ENCODE data around the gene C1orf50.

Gene C1orf50

GRCh38 chr1:42761567-42761966 is 5.5 kb upstream of the C1orf50 start:
- Histone ChIP-seq H3K9ac (ENCODE audit: low read depth, low read length) (no peak overlapping the region), H3K9me3 (ENCODE audit: control insufficient read depth, insufficient read depth, low read length) (no peaks in the 10 kb centered on the region), H3K36me3 (ENCODE audit: insufficient read depth, low read length) (peaks cover 7% of the 10 kb centered on the region), H3K4me1 (ENCODE audit: insufficient read depth, low read length) (peaks cover 6% of the 10 kb centered on the region)

- H3K4me1 ChIP-seq (ENCODE audit: insufficient read depth, low read length), result peaks cover 6% of the 10 kb centered on the region
- no peak overlapping the region for H3K9ac ChIP-seq (ENCODE audit: low read depth, low read length)
- H3K36me3 ChIP-seq (ENCODE audit: insufficient read depth, low read length), result peaks cover 7% of the 10 kb centered on the region
- H3K9me3 ChIP-seq (ENCODE audit: control insufficient read depth, insufficient read depth, low read length), result no peaks in the 10 kb centered on the region
Observed at GRCh38 chr1:42762269-42762668, 4.8 kb upstream of the C1orf50 start.

GRCh38 chr1:42765269-42765668 is 1.8 kb upstream of the C1orf50 start:
- H3K4me1 ChIP-seq (ENCODE audit: insufficient read depth, low read length), result peaks cover 10% of the 10 kb centered on the region
- no peaks in the 10 kb centered on the region for H3K36me3 ChIP-seq (ENCODE audit: insufficient read depth, low read length)
- H3K9me3 ChIP-seq (ENCODE audit: control insufficient read depth, insufficient read depth, low read length), result no peaks in the 10 kb centered on the region
- H3K9ac ChIP-seq (ENCODE audit: low read depth, low read length), result peak overlapping the region; percentile 95

- H3K9ac ChIP-seq (ENCODE audit: low read depth, low read length), result peak overlapping the region; percentile 95
- no peaks in the 10 kb centered on the region for H3K9me3 ChIP-seq (ENCODE audit: control insufficient read depth, insufficient read depth, low read length)
- H3K4me1 ChIP-seq (ENCODE audit: insufficient read depth, low read length), result peaks cover 10% of the 10 kb centered on the region
- H3K36me3 ChIP-seq (ENCODE audit: insufficient read depth, low read length), result no peaks in the 10 kb centered on the region
Observed at GRCh38 chr1:42765832-42766740, 963 bp upstream of the C1orf50 start.

GRCh38 chr1:42767510-42768000 is 506 bp downstream of the C1orf50 start:
- H3K9ac ChIP-seq (ENCODE audit: low read depth, low read length), result peak overlapping the region; percentile 95
- no peaks in the 10 kb centered on the region for H3K36me3 ChIP-seq (ENCODE audit: insufficient read depth, low read length)
- H3K9me3 ChIP-seq (ENCODE audit: control insufficient read depth, insufficient read depth, low read length), result no peaks in the 10 kb centered on the region
- peaks cover 10% of the 10 kb centered on the region for H3K4me1 ChIP-seq (ENCODE audit: insufficient read depth, low read length)

GRCh38 chr1:42768172-42768571 is 1.1 kb downstream of the C1orf50 start:
- no peaks in the 10 kb centered on the region for H3K36me3 ChIP-seq (ENCODE audit: insufficient read depth, low read length)
- peaks cover 10% of the 10 kb centered on the region for H3K4me1 ChIP-seq (ENCODE audit: insufficient read depth, low read length)
- H3K9me3 ChIP-seq (ENCODE audit: control insufficient read depth, insufficient read depth, low read length), result no peaks in the 10 kb centered on the region
- H3K9ac ChIP-seq (ENCODE audit: low read depth, low read length), result peak overlapping the region; percentile 95

GRCh38 chr1:42769811-42770210 is 2.8 kb downstream of the C1orf50 start:
- peaks cover 5% of the 10 kb centered on the region for H3K4me1 ChIP-seq (ENCODE audit: insufficient read depth, low read length)
- no peaks in the 10 kb centered on the region for H3K9me3 ChIP-seq (ENCODE audit: control insufficient read depth, insufficient read depth, low read length)
- H3K36me3 ChIP-seq (ENCODE audit: insufficient read depth, low read length), result no peaks in the 10 kb centered on the region
- no peak overlapping the region for H3K9ac ChIP-seq (ENCODE audit: low read depth, low read length)

GRCh38 chr1:42773420-42773819 is 6.4 kb downstream of the C1orf50 start:
- Histone ChIP-seq H3K9me3 (ENCODE audit: control insufficient read depth, insufficient read depth, low read length) (no peaks in the 10 kb centered on the region), H3K36me3 (ENCODE audit: insufficient read depth, low read length) (peaks cover 9% of the 10 kb centered on the region), H3K9ac (ENCODE audit: low read depth, low read length) (no peak overlapping the region), H3K4me1 (ENCODE audit: insufficient read depth, low read length) (no peaks in the 10 kb centered on the region)

- no peak overlapping the region for H3K9ac ChIP-seq (ENCODE audit: low read depth, low read length)
- H3K4me1 ChIP-seq (ENCODE audit: insufficient read depth, low read length), result no peaks in the 10 kb centered on the region
- peaks cover 13% of the 10 kb centered on the region for H3K36me3 ChIP-seq (ENCODE audit: insufficient read depth, low read length)
- H3K9me3 ChIP-seq (ENCODE audit: control insufficient read depth, insufficient read depth, low read length), result no peaks in the 10 kb centered on the region
Observed at GRCh38 chr1:42774928-42775526, 8.0 kb downstream of the C1orf50 start.

- Histone ChIP-seq H3K9me3 (ENCODE audit: control insufficient read depth, insufficient read depth, low read length) (no peaks in the 10 kb centered on the region), H3K4me1 (ENCODE audit: insufficient read depth, low read length) (no peaks in the 10 kb centered on the region), H3K36me3 (ENCODE audit: insufficient read depth, low read length) (peaks cover 19% of the 10 kb centered on the region), H3K9ac (ENCODE audit: low read depth, low read length) (no peak overlapping the region)
Observed at GRCh38 chr1:42776502-42776901, 9.5 kb downstream of the C1orf50 start.

- no peak overlapping the region for H3K9ac ChIP-seq (ENCODE audit: low read depth, low read length)
- H3K36me3 ChIP-seq (ENCODE audit: insufficient read depth, low read length), result peaks cover 19% of the 10 kb centered on the region
- no peaks in the 10 kb centered on the region for H3K9me3 ChIP-seq (ENCODE audit: control insufficient read depth, insufficient read depth, low read length)
- no peaks in the 10 kb centered on the region for H3K4me1 ChIP-seq (ENCODE audit: insufficient read depth, low read length)
Observed at GRCh38 chr1:42777852-42778251, 10.8 kb downstream of the C1orf50 start.

GRCh38 chr1:42779725-42780124 is 12.7 kb downstream of the C1orf50 start:
- H3K9ac ChIP-seq (ENCODE audit: low read depth, low read length), result no peak overlapping the region
- H3K4me1 ChIP-seq (ENCODE audit: insufficient read depth, low read length), result no peaks in the 10 kb centered on the region
- H3K36me3 ChIP-seq (ENCODE audit: insufficient read depth, low read length), result peaks cover 24% of the 10 kb centered on the region
- no peaks in the 10 kb centered on the region for H3K9me3 ChIP-seq (ENCODE audit: control insufficient read depth, insufficient read depth, low read length)

- no peaks in the 10 kb centered on the region for H3K9me3 ChIP-seq (ENCODE audit: control insufficient read depth, insufficient read depth, low read length)
- H3K4me1 ChIP-seq (ENCODE audit: insufficient read depth, low read length), result no peaks in the 10 kb centered on the region
- peaks cover 24% of the 10 kb centered on the region for H3K36me3 ChIP-seq (ENCODE audit: insufficient read depth, low read length)
- no peak overlapping the region for H3K9ac ChIP-seq (ENCODE audit: low read depth, low read length)
Observed at GRCh38 chr1:42780176-42780575, 13.1 kb downstream of the C1orf50 start.

- H3K9me3 ChIP-seq (ENCODE audit: control insufficient read depth, insufficient read depth, low read length), result no peaks in the 10 kb centered on the region
- no peaks in the 10 kb centered on the region for H3K4me1 ChIP-seq (ENCODE audit: insufficient read depth, low read length)
- peaks cover 19% of the 10 kb centered on the region; the same call in 1 of the 2 replicates for H3K36me3 ChIP-seq (ENCODE audit: insufficient read depth, low read length)
- H3K9ac ChIP-seq (ENCODE audit: low read depth, low read length), result no peak overlapping the region
Observed at GRCh38 chr1:42783092-42783491, 16.0 kb downstream of the C1orf50 start.

GRCh38 chr1:42784547-42784945 is 17.5 kb downstream of the C1orf50 start:
- Histone ChIP-seq H3K36me3 (ENCODE audit: insufficient read depth, low read length) (peaks cover 11% of the 10 kb centered on the region; the same call in 1 of the 2 replicates), H3K9ac (ENCODE audit: low read depth, low read length) (no peak overlapping the region), H3K9me3 (ENCODE audit: control insufficient read depth, insufficient read depth, low read length) (no peaks in the 10 kb centered on the region), H3K4me1 (ENCODE audit: insufficient read depth, low read length) (no peaks in the 10 kb centered on the region)
